NT2/D1 (cell line): ENCODE results near the gene FNBP1L.

ENCODE experiments used
- DNase-seq: peaks from one replicate; pipeline ENCODE4 v3.0.0-alpha.2; 2011; ENCODE audit warnings: low read depth, low spot score
- H3K27me3 ChIP-seq: 2 replicates; pipeline ENCODE4 v1.6.0; 2011; ENCODE audit warnings: mild to moderate bottlenecking; ENCODE audit not compliant: insufficient read length, insufficient read depth
- H3K36me3 ChIP-seq: 2 replicates; pipeline ENCODE4 v1.6.1; 2011; ENCODE audit warnings: mild to moderate bottlenecking, low read length, mixed read lengths; ENCODE audit not compliant: insufficient read depth, insufficient read length
- H3K4me1 ChIP-seq: 2 replicates; pipeline ENCODE4 v1.5.1; 2011; ENCODE audit not compliant: insufficient read depth, insufficient read length
- H3K4me3 ChIP-seq: 2 replicates; pipeline ENCODE4 v1.5.1; 2011; ENCODE audit warnings: low read depth; ENCODE audit not compliant: insufficient read length
- H3K9ac ChIP-seq: 2 replicates; pipeline ENCODE4 v1.6.0; 2011; ENCODE audit warnings: low read depth; ENCODE audit not compliant: insufficient read length
- H3K9me3 ChIP-seq: 2 replicates; pipeline ENCODE4 v1.5.1; 2011; ENCODE audit warnings: mild to moderate bottlenecking, low read length; ENCODE audit not compliant: insufficient read depth
- SUZ12 ChIP-seq: IDR thresholded peaks from 2 replicates; pipeline ENCODE4 v1.6.1; 2011; ENCODE audit not compliant: insufficient read length, insufficient read depth; ENCODE audit errors: extremely low read depth
- YY1 ChIP-seq: IDR thresholded peaks from 2 replicates; pipeline ENCODE4 v1.6.1; 2011; ENCODE audit not compliant: insufficient read length, insufficient read depth
- ZNF274 ChIP-seq: IDR thresholded peaks from 2 replicates; pipeline ENCODE4 v1.6.1; 2011; ENCODE audit warnings: mild to moderate bottlenecking, low read depth, low read length

FNBP1L gene

GRCh38 chr1:93502571-93502970 lies 54.7 kb downstream of the FNBP1L start:
- DNase-seq, result no peak
- TF ChIP-seq SUZ12, result no peak
- TF ChIP-seq ZNF274, result no peak
- TF ChIP-seq YY1, result no peak
- H3K36me3 ChIP-seq, result peaks cover 27% of the 10 kb centered on the region

GRCh38 chr1:93503163-93503562 lies 55.2 kb downstream of the FNBP1L start:
- Histone ChIP-seq H3K4me3 (no peak overlapping the region), H3K36me3 (peaks cover 32% of the 10 kb centered on the region), H3K9ac (no peak overlapping the region), H3K27me3 (no peaks in the 10 kb centered on the region), H3K9me3 (peaks cover 14% of the 10 kb centered on the region), H3K4me1 (no peaks in the 10 kb centered on the region)
- no peak for DNase-seq
- TF ChIP-seq SUZ12 (no peak), ZNF274 (no peak), YY1 (no peak)

More at GRCh38 chr1:93502571-93502970, 54.7 kb downstream of the FNBP1L start:
- H3K4me1 ChIP-seq, result no peaks in the 10 kb centered on the region
- H3K9ac ChIP-seq, result no peak overlapping the region
- H3K27me3 ChIP-seq, result no peaks in the 10 kb centered on the region
- peaks cover 8% of the 10 kb centered on the region for H3K9me3 ChIP-seq
- no peak overlapping the region for H3K4me3 ChIP-seq

GRCh38 chr1:93503816-93504215 lies 55.9 kb downstream of the FNBP1L start:
- no peak overlapping the region for H3K4me3 ChIP-seq
- no peak for TF ChIP-seq YY1
- TF ChIP-seq SUZ12, result no peak
- no peak for TF ChIP-seq ZNF274
- H3K27me3 ChIP-seq, result no peaks in the 10 kb centered on the region
- no peaks in the 10 kb centered on the region for H3K4me1 ChIP-seq
- DNase-seq, result no peak
- H3K9ac ChIP-seq, result no peak overlapping the region
- H3K36me3 ChIP-seq, result peaks cover 35% of the 10 kb centered on the region
- H3K9me3 ChIP-seq, result peaks cover 21% of the 10 kb centered on the region

- H3K27me3 ChIP-seq, result no peaks in the 10 kb centered on the region
- no peak overlapping the region for H3K9ac ChIP-seq
- H3K4me3 ChIP-seq, result no peak overlapping the region
- no peaks in the 10 kb centered on the region for H3K4me1 ChIP-seq
- no peak for DNase-seq
- H3K36me3 ChIP-seq, result peaks cover 38% of the 10 kb centered on the region
- TF ChIP-seq YY1 (no peak), ZNF274 (no peak), SUZ12 (no peak)
- H3K9me3 ChIP-seq, result peaks cover 27% of the 10 kb centered on the region
Measured at GRCh38 chr1:93504247-93505033, 56.5 kb downstream of the FNBP1L start.

- no peaks in the 10 kb centered on the region for H3K4me1 ChIP-seq
- H3K9ac ChIP-seq, result no peak overlapping the region
- no peak overlapping the region for H3K4me3 ChIP-seq
- TF ChIP-seq SUZ12 (no peak), YY1 (no peak), ZNF274 (no peak)
- H3K36me3 ChIP-seq, result peaks cover 29% of the 10 kb centered on the region
- no peak for DNase-seq
- H3K27me3 ChIP-seq, result no peaks in the 10 kb centered on the region
- peaks cover 29% of the 10 kb centered on the region for H3K9me3 ChIP-seq
Measured at GRCh38 chr1:93506126-93506525, 58.2 kb downstream of the FNBP1L start.

GRCh38 chr1:93516164-93516563 lies 68.2 kb downstream of the FNBP1L start:
- Histone ChIP-seq H3K9me3 (no peaks in the 10 kb centered on the region), H3K4me3 (no peak overlapping the region), H3K9ac (no peak overlapping the region), H3K4me1 (no peaks in the 10 kb centered on the region), H3K27me3 (no peaks in the 10 kb centered on the region), H3K36me3 (peaks cover 9% of the 10 kb centered on the region)
- no peak for TF ChIP-seq SUZ12
- TF ChIP-seq YY1, result no peak
- no peak for TF ChIP-seq ZNF274
- no peak for DNase-seq

GRCh38 chr1:93518516-93518915 lies 70.6 kb downstream of the FNBP1L start:
- Histone ChIP-seq H3K9ac (no peak overlapping the region), H3K36me3 (peaks cover 20% of the 10 kb centered on the region), H3K4me3 (no peak overlapping the region), H3K27me3 (no peaks in the 10 kb centered on the region), H3K9me3 (no peaks in the 10 kb centered on the region), H3K4me1 (no peaks in the 10 kb centered on the region)
- TF ChIP-seq YY1 (no peak), SUZ12 (no peak)
- DNase-seq, result no peak
